ENCODE results near the gene PXDN. TPM values are rescaled to one million over a fixed set of nuclear protein-coding genes. Genes with fewer than 3 reads are reported as not detected.

The PXDN gene
- total RNA-seq, 2 donors from 2014 or later = 3.4 to 3.6 TPM

DNA sequence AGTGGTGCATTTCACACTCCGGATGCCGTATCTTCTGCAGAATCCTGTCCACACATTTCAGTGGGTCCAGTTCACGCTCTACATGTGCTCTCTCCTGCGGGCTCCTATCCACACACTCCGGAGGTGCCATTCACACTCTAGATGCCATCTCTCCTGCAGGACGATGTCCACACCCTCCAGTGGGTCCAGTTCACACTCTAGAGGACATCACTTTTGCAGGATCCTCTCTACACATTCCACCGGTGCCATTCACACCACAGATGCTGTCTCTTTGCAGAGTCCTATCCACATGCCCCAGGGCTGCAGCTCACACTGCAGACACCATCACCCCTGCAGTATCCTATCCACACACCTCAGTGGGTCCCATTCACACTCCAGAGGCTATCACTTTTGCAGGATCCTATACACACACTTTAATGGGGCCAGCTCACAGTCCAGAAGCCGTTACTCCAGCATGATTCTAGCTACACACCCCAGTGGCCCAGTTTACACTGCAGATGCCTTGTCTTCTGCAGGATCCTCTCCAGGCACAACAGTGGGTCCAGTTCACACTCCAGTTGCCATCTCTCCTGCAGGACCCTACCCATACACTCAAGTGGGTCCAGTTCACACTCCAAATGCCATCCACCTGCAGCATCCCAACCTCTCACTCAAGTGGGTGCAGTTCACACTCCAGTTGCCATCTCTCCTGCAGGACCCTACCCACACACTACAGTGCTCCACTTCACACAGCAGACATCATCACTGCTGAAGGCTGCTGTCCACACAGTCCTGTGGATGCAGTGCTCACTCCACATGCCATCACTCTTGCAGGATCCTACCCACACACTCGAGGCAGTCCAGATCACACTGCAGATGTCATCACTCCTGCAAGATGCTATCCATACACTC lies 2.1 kb upstream of the PXDN start:
- no peak overlapping the region for H3K4me3 Mint-ChIP-seq

DNA sequence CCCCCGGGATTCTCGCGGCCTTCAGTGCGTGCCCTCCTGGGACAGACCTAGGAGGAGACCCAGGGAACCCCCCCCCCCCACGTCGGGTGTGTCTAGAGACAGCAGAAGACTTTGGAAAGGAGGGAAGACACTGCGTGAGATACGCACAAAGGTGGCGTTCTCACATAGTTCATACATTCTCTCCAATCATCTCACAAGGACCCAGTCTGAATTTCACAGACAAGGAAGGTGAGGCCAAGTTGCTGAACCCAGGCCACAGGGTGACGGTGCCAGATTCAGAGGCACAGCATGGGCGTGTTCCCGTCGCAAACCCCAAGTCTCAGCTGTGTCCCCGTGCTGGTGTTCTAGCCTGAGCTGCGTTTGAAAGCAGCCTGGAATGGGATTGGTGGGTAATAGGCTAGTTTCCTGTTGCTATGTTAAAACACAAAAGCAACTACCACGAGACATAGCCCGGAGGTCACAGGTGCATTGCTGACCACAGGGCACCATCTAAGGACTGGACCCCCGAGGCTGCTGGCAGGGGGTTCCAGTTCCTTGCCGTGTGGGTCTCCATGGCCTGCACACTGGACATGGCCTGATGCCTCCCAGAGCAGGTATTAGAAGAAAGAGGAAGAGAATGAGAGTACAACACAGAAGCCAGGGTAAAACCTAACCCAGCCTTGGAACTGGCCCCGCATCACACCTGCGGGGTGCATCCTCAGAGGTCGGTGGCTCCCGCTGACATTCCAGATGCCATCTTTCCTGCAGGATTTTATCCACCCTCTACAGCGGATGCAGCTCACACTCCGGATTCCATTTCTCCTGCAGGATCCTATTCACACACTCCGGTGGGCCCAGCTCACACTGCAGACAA lies 1.1 kb upstream of the PXDN start:
- Mint-ChIP-seq H3K4me3 (no peak overlapping the region), H3K4me1 (ENCODE audit: low read depth in 2 of 2) (peaks cover 0 to 5% of the 10 kb centered on the region in 2 donors), H3K9me3 (no peaks in the 10 kb centered on the region), H3K27me3 (peaks cover 25 to 29% of the 10 kb centered on the region in 2 donors), H3K36me3 (no peaks in the 10 kb centered on the region), H3K27ac (no peak overlapping the region)
- DNase-seq (ENCODE audit: low spot score) (no peak), ATAC-seq (no peak)

More for the DNA sequence above, 2.1 kb upstream of the PXDN start:
- no peak overlapping the region for H3K27ac Mint-ChIP-seq
- H3K9me3 Mint-ChIP-seq = no peaks in the 10 kb centered on the region
- peaks cover 25 to 29% of the 10 kb centered on the region in 2 donors for H3K27me3 Mint-ChIP-seq
- H3K36me3 Mint-ChIP-seq = no peaks in the 10 kb centered on the region
- peaks cover 5 to 6% of the 10 kb centered on the region in 2 donors for H3K4me1 Mint-ChIP-seq (ENCODE audit: low read depth in 2 of 2)
- DNase-seq (ENCODE audit: low spot score) (no peak), ATAC-seq (no peak)

DNA sequence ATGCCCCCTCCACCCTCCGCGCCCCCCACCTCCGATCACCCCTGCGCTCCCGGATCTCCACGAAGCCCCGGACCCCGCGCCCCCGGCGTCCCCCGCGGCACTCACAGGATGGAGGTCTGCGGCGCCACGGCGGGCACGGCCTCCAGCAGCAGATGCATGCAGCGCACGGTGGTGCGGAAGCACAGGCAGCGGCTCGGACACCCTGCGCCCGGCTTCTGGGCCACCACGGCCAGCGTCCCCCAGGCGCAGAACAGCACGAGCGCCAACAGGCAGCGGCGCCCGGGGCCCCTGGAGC lies 217 bp downstream of the PXDN start:
- Mint-ChIP-seq H3K4me3 (no peak overlapping the region), H3K4me1 (ENCODE audit: low read depth in 2 of 2) (peaks cover 0 to 5% of the 10 kb centered on the region in 2 donors), H3K27ac (no peak overlapping the region), H3K27me3 (peaks cover 25 to 26% of the 10 kb centered on the region in 2 donors), H3K36me3 (no peaks in the 10 kb centered on the region), H3K9me3 (no peaks in the 10 kb centered on the region)
- DNase-seq (ENCODE audit: low spot score) (no peak), ATAC-seq (no peak)

DNA sequence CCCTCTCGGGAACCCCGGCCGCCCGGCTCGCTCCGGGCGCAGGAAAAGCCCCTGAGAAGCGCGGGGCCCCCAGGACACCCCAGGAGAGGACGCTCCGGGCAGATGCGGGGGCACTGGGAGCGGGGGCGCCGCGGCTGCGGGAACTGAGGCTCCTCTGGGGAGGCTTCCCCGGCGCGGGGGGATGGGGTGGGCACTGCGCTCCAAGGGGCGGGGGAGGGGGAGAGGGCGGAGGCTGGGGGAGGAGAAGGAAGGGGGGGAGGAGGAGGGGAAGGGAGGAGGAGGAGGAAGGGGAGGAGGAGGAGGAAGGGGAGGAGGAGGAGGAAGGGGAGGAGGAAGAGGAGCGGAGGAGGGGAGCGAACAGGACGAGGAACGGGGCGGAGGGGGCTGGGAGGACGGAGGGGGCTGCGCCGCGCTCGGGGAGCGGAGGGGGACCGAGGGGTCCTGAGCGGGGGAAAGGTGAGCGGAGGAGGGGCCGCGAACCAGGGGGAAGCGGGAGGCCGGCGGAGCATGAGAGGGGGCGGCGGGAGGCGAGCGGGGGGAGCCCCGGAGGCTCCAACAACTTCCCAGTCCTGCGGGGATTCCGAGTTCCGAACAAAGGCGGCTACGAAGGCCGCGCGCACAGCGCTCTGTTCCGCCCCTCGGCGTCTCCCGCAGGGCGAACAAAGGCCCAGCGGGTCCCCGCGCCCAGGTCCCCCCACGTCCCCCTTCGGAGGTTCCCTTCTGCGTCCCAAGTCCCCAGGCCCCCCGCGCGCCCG lies 742 bp downstream of the PXDN start:
- peaks cover 24 to 25% of the 10 kb centered on the region in 2 donors for H3K27me3 Mint-ChIP-seq
- ATAC-seq = no peak
- peak overlapping the region; percentile 65 for H3K4me3 Mint-ChIP-seq

DNA sequence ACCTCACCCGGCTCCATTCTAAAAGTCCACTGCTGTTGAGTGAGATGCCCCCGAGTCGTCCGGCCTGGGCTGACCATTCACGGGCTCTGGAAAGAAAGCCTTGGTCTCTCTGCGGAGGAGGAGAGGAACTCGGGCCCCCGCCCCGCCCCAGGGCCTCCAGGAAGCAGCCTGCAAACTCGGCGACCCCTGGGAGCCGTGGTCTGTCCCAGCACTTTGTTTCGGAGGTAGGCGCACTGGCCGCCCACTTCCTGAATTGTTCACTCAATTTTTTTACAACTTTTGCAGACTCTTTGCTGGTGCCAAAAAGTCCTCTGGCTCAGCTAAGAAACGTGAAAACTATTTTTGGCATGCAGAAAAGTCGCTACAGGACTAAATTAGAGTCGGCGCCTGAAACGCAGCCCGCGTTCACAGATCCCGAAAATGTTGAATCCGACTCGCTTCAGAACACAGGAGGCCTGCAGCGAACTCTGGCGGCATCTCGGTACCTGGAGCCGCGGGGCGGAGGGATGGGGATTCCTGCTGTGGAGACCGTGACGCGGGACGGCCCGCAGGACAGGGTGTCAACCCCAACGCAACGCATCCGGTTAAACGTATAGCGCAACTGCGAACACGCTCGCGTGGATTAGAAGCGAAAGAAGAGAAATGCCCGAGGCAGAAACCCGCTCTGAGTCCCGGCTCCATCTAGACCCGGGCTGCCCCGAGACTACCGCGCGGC lies 1.5 kb downstream of the PXDN start:
- peaks cover 24 to 25% of the 10 kb centered on the region in 2 donors for H3K27me3 Mint-ChIP-seq

More for the DNA sequence above, 742 bp downstream of the PXDN start:
- DNase-seq (ENCODE audit: low spot score) = no peak
- Mint-ChIP-seq H3K27ac (no peak overlapping the region), H3K9me3 (no peaks in the 10 kb centered on the region), H3K36me3 (no peaks in the 10 kb centered on the region), H3K4me1 (ENCODE audit: low read depth in 2 of 2) (peaks cover 0 to 5% of the 10 kb centered on the region in 2 donors)

DNA sequence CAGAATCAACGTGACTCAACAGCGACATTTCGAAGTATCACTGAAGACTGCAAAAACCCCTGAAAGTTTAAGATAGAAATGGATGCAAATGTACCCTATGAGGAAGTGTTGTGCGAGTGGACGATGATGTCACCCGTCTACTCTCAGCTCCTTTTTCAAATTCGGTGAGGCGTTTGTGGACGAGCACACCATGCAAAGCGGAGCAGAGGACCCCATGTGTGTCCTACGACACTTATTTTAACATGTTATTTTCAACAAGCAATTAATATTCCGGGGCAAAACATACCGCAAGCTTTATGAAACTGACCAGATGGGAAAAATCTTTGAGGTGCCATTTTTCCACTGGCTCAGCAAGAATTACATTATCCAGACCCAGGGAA lies 2.0 kb downstream of the PXDN start:
- H3K4me1 Mint-ChIP-seq (ENCODE audit: low read depth in 2 of 2) = peaks cover 0 to 5% of the 10 kb centered on the region in 2 donors
- H3K9me3 Mint-ChIP-seq = no peaks in the 10 kb centered on the region
- H3K36me3 Mint-ChIP-seq = no peaks in the 10 kb centered on the region
- no peak overlapping the region for H3K4me3 Mint-ChIP-seq
- no peak for DNase-seq (ENCODE audit: low spot score)
- no peak for ATAC-seq
- peaks cover 21 to 23% of the 10 kb centered on the region in 2 donors for H3K27me3 Mint-ChIP-seq
- no peak overlapping the region for H3K27ac Mint-ChIP-seq

More for the DNA sequence above, 1.5 kb downstream of the PXDN start:
- Mint-ChIP-seq H3K4me3 (peak overlapping the region; percentile 65), H3K4me1 (ENCODE audit: low read depth in 2 of 2) (peaks cover 0 to 5% of the 10 kb centered on the region in 2 donors), H3K9me3 (no peaks in the 10 kb centered on the region), H3K27ac (no peak overlapping the region), H3K36me3 (no peaks in the 10 kb centered on the region)
- ATAC-seq (peak; percentile 37 to 58), DNase-seq (ENCODE audit: low spot score) (no peak)

DNA sequence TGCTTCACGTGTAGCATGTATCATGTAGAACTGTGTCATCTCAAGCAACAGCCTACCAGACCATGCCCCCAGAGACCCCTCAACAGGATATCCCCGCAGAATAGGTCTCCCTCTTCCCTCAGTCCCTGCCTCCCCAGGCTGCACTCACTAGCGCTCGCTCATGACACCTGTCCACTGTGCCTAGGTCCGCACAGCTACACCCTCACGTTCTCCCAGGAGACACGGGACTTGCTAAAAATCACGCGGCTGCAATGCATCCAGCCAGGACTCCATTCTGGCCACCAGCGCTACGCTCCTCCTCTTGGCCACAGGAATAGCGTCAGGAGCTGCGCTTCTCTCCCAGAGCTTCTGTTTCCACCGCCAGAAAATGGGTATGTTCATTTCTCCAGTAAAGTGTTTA lies 2.5 kb downstream of the PXDN start:
- DNase-seq (ENCODE audit: low spot score) (no peak), ATAC-seq (no peak)
- Mint-ChIP-seq H3K36me3 (no peaks in the 10 kb centered on the region), H3K4me3 (no peak overlapping the region), H3K27me3 (peaks cover 18 to 19% of the 10 kb centered on the region in 2 donors), H3K27ac (no peak overlapping the region), H3K9me3 (no peaks in the 10 kb centered on the region), H3K4me1 (ENCODE audit: low read depth in 2 of 2) (peaks cover 0 to 5% of the 10 kb centered on the region in 2 donors)

DNA sequence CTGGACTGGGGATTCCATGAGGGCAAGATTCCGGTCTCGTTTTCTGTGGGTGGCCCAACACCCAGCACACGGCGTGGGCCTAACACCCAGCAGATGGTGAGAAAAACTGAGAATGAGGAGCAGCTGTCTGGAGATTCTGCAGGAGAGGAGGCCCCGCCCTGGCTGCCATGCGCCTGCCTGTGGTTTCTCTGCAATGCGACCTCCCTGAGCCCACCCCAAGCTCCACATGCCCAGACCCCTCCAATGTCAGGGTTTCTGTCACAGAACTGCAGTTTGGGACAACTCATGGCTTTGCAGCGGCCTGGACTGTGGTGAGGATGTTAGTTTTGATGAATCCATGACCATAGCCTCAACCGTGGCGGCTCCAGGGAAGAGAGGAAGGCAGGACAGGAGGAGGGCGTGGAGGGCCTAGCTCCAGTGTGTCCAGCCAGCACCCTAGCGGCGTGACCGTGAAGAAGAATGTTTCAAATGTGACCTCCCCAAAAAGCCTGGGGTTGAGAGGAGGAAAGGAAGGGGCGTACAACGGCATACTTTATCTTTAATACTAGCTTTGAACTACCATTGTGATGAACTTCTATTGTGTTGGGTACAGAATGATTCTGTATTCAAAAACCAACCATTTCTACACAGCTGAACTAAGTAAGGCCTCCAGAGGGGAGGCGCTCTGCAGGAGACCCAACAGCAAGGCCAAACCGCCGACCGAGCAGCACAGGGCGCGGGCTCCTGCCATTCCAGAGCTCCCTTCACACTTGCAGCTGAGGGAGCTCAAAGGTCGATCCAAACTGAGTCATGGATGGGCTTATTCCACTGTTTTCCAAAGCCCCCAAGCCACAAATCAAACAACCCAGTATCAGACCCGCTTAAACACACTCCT lies 3.4 kb downstream of the PXDN start:
- H3K4me3 Mint-ChIP-seq = no peak overlapping the region
- H3K36me3 Mint-ChIP-seq = no peaks in the 10 kb centered on the region
- no peaks in the 10 kb centered on the region for H3K9me3 Mint-ChIP-seq
- no peak overlapping the region for H3K27ac Mint-ChIP-seq
- no peak for DNase-seq (ENCODE audit: low spot score)
- no peak for ATAC-seq
- H3K27me3 Mint-ChIP-seq = peaks cover 10% of the 10 kb centered on the region in 2 donors
- H3K4me1 Mint-ChIP-seq (ENCODE audit: low read depth in 2 of 2) = peaks cover 0 to 5% of the 10 kb centered on the region in 2 donors

DNA sequence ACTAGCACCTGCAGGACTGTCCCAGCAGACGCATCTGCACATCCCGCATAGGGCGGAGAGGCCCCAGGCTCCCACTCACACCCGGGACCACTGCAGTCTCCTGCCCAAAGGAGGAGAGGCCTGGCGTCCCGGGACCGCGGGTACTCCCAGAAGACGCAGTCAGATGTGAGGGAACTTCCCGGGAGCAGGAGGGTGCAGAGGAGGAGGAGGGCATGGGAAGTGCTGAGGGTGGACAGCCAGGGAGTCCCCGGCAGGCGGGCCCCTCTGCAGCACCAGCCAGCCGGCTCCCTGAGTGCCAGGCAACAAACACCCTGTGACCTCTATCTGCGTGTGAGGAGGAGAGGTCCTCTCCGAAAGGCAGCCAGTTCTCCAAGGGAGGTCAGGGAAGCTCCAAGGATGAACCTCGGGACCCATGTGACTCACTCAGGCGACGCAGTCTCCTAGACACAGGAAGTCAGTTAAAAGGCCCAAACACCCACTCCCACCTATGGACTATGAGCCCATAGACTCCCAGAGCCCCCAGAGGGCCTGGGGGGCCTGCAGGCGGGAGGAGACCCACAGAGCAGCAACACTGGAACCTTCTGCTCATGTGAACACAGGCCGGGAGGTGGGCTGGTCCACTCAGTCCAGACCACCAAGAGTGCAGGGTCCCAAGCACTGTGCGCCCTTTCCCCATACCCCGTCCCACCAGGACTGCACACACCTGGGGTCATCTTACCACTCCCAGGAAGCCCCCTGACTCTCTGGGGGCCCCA lies 4.2 kb downstream of the PXDN start:
- DNase-seq (ENCODE audit: low spot score) (no peak), ATAC-seq (no peak)
- Mint-ChIP-seq H3K27me3 (peaks cover 8% of the 10 kb centered on the region in 2 donors), H3K36me3 (no peaks in the 10 kb centered on the region), H3K4me3 (no peak overlapping the region), H3K4me1 (ENCODE audit: low read depth in 2 of 2) (peaks cover 0 to 5% of the 10 kb centered on the region in 2 donors), H3K27ac (no peak overlapping the region), H3K9me3 (no peaks in the 10 kb centered on the region)

DNA sequence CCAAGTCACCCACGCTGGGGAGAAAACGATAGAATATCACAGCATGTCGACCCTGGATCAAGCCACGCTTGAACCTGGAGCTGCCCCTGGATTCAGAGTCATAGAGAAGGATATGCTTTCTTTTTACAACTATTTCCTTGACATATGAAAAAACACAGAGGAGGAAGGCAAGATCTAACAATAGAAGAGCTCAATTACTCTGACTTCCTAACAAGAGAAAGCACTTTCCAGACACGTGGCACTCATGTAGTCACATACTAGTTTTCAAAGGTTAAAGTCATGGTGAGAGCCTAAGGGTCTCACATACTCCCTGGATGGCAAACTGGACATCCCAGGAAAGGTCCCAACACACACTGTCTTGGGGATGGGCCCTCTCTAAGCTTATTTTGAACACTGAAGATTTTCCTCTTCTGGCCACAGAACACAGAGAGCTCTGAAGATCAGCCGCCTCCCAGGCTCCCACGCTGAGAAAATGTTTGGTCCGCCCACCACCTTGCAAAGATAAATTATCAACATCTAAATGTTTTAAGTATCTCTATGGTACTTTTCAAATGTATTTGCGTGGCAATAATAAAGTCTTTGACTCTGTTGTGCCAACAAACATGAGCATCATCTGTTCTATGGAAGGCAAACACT lies 4.9 kb downstream of the PXDN start:
- ATAC-seq (no peak), DNase-seq (ENCODE audit: low spot score) (no peak)
- H3K27me3 Mint-ChIP-seq = peaks cover 5 to 8% of the 10 kb centered on the region in 2 donors
- no peaks in the 10 kb centered on the region for H3K9me3 Mint-ChIP-seq
- H3K36me3 Mint-ChIP-seq = no peaks in the 10 kb centered on the region
- H3K4me3 Mint-ChIP-seq = no peak overlapping the region
- peaks cover 0 to 2% of the 10 kb centered on the region in 2 donors for H3K4me1 Mint-ChIP-seq (ENCODE audit: low read depth in 2 of 2)
- H3K27ac Mint-ChIP-seq = no peak overlapping the region

DNA sequence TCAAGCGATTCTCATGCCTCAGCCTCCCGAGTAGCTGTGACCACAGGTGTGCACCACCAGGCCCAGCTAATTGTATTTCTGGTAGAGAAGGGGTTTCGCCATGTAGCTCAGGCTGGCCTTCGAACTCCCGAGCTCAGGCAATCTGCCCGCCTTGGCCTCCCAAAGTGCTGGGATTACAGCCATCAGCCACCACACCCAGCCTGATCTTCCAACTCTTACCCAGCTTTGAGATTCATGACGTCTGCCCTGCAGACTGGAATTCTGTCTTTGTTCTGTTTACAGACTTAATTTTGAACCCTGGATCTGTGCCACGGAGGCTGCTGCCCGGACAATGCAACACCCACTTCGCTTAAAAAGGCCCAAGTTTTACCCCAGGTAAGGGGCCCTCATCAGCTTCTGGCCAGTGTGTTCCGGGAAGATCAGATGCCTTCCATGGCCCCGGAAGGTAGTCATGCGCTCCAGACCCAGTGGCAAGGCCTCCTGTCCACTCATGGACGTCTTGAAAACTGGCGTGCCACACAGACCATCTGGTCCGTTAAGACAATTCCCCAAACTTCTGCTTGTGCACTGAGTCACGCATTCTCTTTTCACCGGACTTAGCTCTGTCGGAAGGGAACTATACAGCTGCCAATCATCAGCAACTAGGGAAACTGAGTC lies 5.5 kb downstream of the PXDN start:
- Mint-ChIP-seq H3K36me3 (no peaks in the 10 kb centered on the region), H3K27ac (no peak overlapping the region), H3K4me3 (no peak overlapping the region), H3K27me3 (peaks cover 5 to 8% of the 10 kb centered on the region in 2 donors), H3K4me1 (ENCODE audit: low read depth in 2 of 2) (peaks cover 0 to 2% of the 10 kb centered on the region in 2 donors), H3K9me3 (no peaks in the 10 kb centered on the region)
- DNase-seq (ENCODE audit: low spot score) (no peak), ATAC-seq (no peak)
